ENCODE data around the gene B3GNT7.

DNA sequence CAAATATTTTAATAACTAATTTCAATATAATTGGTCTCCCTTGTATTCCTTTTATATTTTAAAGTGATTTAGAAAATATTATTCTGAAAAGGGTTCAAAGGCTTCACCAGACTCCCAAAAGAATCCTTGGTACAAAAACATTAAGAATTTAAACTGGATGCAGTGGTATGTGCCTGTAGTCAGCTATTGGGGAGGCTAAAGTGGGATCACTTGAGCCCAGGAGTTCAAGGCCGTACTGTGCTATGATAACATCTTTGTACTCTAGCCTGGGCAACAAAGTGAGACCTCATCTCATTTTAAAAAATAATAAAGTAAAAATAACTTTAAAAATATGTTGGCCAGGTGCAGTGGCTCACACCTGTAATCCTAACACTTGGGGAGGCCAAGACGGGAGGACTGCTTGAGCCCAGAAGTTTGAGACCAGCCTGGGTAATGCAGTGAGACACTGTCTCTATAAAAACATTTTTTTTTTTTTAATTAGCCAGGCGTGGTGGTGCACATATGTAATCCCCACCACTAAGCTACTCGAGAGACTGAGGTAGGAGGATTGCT lies 54.1 kb downstream of the B3GNT7 start:
- no peak for TF ChIP-seq POLR2A (IDR thresholded peaks at IDR 0.05; ENCODE audit: borderline replicate concordance, extremely low read depth, insufficient read depth, insufficient read length)
- no peak for TF ChIP-seq CTCF (IDR thresholded peaks at IDR 0.05 in 2 of 3, conservative IDR thresholded peaks at IDR 0.05 in 1 of 3; ENCODE audit: borderline replicate concordance in 1 of 3, insufficient read depth in 1 of 3, low read depth in 2 of 3, low read length in 2 of 3)
- TF ChIP-seq SIN3A (IDR thresholded peaks at IDR 0.05; ENCODE audit: low read depth) = no peak
- TF ChIP-seq, protein P1, sequence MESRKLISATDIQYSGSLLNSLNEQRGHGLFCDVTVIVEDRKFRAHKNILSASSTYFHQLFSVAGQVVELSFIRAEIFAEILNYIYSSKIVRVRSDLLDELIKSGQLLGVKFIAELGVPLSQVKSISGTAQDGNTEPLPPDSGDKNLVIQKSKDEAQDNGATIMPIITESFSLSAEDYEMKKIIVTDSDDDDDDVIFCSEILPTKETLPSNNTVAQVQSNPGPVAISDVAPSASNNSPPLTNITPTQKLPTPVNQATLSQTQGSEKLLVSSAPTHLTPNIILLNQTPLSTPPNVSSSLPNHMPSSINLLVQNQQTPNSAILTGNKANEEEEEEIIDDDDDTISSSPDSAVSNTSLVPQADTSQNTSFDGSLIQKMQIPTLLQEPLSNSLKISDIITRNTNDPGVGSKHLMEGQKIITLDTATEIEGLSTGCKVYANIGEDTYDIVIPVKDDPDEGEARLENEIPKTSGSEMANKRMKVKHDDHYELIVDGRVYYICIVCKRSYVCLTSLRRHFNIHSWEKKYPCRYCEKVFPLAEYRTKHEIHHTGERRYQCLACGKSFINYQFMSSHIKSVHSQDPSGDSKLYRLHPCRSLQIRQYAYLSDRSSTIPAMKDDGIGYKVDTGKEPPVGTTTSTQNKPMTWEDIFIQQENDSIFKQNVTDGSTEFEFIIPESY (IDR thresholded peaks at IDR 0.05; ENCODE audit: extremely low read depth, insufficient replicate concordance, low read length) = no peak
- no peak for TF ChIP-seq POLR2AphosphoS5 (IDR thresholded peaks at IDR 0.05; ENCODE audit: low read depth, low read length)
- no peak for TF ChIP-seq RAD21 (IDR thresholded peaks at IDR 0.05; ENCODE audit: low read depth)
- TF ChIP-seq EZH2phosphoT487 (IDR thresholded peaks at IDR 0.05; ENCODE audit: borderline replicate concordance) = no peak
